NCI-H2227 (cell line): ENCODE data around the gene TRIM17.

Experiments
- DNase-seq: peaks from one replicate; lab custom pipeline; 2025; ENCODE audit not compliant: unreplicated experiment; lab: John Stamatoyannopoulos, UW

Gene TRIM17

GRCh38 chr1:228385232-228385631 is 31.4 kb downstream of the TRIM17 start:
- no peak for DNase-seq

- no peak for DNase-seq
These were observed 32.9 kb downstream of the TRIM17 start for GRCh38 chr1:228383773-228384172.

- no peak for DNase-seq
These were observed 35.3 kb downstream of the TRIM17 start for GRCh38 chr1:228381356-228381755.

- DNase-seq = no peak
These were observed 37.0 kb downstream of the TRIM17 start for GRCh38 chr1:228379666-228380065.

- DNase-seq = peak; percentile 43
These were observed 37.7 kb downstream of the TRIM17 start for GRCh38 chr1:228378873-228379460.

- peak; percentile 90 for DNase-seq
These were observed 38.4 kb downstream of the TRIM17 start for GRCh38 chr1:228378090-228378872.

- DNase-seq = no peak
These were observed 39.0 kb downstream of the TRIM17 start for GRCh38 chr1:228377664-228378089.

- DNase-seq = no peak
These were observed 39.7 kb downstream of the TRIM17 start for GRCh38 chr1:228376651-228377631.

- DNase-seq = no peak
These were observed 40.4 kb downstream of the TRIM17 start for GRCh38 chr1:228376262-228376628.

- DNase-seq = no peak
These were observed 40.9 kb downstream of the TRIM17 start for GRCh38 chr1:228375578-228376261.

GRCh38 chr1:228374711-228375577 is 41.7 kb downstream of the TRIM17 start:
- no peak for DNase-seq

- DNase-seq = no peak
These were observed 42.7 kb downstream of the TRIM17 start for GRCh38 chr1:228373681-228374571.

GRCh38 chr1:228373004-228373680 is 43.5 kb downstream of the TRIM17 start:
- DNase-seq = no peak

- DNase-seq = no peak
These were observed 44.3 kb downstream of the TRIM17 start for GRCh38 chr1:228372183-228373003.

- no peak for DNase-seq
These were observed 44.9 kb downstream of the TRIM17 start for GRCh38 chr1:228371741-228372182.

GRCh38 chr1:228370941-228371740 is 45.5 kb downstream of the TRIM17 start:
- no peak for DNase-seq
